Stimulated activated CD8-positive, alpha-beta memory T cell treated with anti-CD3 and anti-CD28 coated beads, Interleukin-12 subunit alpha, Interleukin-12 subunit beta, amount 100 ng/mL, for 24 hours (primary cell): ENCODE results near the gene DBET.
"Not testable (repeated sequence)": the region's sequence is repeated elsewhere in the genome, so short reads cannot be mapped to it uniquely, and the experiment has no call there.

Experiments used
- DNase-seq: peaks from one replicate; pipeline ENCODE4 v3.0.0-alpha.2; 2020; ENCODE audit errors: extremely low read depth

The DBET gene

DNA sequence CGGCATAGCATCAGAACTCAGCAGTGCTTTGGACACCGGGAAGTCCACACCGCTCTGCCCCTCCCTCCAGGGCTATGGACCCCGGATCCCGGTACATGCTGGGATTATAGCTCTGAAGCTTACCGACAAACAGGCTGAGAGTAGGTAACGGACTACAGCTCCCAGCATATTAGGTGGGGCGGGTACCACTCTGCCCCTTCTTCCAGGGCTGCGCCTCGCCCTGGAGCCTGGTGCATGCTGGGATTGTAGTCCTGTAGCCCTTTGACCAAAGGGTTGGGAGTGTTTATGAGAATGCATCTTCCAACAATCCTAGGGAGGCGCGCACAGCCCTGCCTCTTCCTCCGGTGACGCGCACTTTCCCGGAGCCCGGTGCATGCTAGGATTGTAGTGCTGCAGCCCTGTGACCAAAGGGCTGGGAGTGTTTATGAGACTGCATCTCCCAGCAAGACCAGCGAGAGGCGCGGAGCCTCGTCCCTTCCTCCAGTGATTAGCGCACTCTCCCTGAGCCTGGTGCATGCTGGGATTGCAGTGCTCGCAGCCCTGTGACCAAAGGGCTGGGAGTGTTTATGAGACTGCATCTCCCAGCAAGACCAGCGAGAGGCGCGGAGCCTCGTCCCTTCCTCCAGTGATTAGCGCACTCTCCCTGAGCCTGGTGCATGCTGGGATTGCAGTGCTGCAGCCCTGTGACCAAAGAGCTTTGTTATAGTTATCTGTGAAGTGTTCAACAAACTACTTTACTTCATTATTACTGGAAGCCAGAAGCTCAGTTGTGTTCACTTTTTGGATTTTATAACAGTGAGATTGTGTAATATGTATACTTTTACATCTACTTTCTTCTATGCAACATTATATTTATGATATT, 14.7 kb upstream of the DBET start:
- DNase-seq, result not testable (repeated sequence)

DNA sequence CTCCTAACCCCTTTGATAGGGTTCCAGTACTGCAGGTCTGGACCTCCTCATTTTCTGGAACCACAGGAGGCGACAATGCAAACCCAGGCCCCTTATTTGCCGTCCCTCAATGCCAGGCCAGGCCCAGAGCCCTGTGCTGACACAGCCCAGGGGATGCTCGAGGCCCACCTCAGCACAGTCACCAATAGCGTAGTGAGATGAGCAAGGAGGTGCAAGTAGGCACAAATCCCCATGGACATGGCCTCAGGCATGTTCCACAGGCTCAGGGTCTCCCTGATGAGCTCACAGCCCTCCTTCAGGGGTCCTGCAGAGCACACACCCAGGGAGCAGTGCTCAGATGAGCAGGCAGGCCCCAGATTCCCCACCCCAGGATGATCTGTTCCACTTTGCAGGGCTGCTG, 5.3 kb upstream of the DBET start:
- DNase-seq, result not testable (repeated sequence)

DNA sequence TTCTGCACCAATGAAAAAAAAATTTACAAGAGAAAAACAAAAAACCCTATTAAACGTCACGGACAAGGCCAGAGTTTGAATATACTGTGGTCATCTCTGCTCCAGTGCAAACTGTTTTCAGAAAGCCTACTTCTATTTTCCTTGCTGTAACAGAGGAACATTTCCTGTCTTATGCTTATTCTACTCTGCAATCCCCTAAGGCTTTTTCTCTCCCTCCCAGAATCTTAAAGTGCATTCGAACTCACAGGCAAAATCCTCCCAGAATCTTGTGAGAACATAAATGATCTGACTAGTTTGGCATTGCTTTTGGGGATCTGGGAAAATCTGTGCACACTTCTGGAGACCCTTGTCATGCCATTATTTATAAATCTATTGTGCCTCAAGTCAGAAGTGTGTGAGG, 503 bp downstream of the DBET start:
- not testable (repeated sequence) for DNase-seq

DNA sequence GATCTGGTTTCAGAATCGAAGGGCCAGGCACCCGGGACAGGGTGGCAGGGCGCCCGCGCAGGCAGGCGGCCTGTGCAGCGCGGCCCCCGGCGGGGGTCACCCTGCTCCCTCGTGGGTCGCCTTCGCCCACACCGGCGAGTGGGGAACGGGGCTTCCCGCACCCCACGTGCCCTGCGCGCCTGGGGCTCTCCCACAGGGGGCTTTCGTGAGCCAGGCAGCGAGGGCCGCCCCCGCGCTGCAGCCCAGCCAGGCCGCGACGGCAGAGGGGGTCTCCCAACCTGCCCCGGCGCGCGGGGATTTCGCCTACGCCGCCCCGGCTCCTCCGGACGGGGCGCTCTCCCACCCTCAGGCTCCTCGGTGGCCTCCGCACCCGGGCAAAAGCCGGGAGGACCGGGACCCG, 4.0 kb downstream of the DBET start:
- DNase-seq, result not testable (repeated sequence)

DNA sequence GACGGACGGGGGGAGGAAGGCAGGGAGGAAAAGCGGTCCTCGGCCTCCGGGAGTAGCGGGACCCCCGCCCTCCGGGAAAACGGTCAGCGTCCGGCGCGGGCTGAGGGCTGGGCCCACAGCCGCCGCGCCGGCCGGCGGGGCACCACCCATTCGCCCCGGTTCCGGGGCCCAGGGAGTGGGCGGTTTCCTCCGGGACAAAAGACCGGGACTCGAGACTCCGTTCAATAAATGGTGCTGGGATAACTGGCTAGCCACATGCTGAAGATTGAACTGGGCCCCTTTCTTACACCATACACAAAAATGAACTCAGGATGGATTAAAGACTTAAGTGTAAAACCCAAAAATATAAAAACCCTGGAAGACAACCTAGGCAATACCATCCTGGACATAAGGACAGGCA, 28.8 kb downstream of the DBET start:
- not testable (repeated sequence) for DNase-seq

DNA sequence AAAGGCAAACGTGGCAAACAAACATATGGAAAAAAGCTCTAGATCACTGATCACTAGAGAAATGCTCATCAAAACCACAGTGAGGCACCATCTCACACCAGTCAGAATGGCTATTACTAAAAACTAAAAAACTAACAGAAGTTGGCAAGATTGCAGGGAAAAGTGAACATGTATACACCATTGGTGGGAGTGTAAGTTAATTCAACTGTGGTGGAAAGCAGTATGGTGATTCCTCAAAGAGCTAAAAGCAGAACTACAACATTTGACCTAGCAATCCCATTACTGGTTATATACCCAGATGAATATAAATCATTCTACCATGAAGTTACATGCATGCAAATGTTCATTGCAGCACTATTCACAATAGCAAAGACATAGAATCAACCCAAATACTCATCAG, 29.7 kb downstream of the DBET start:
- DNase-seq, result not testable (repeated sequence)

DNA sequence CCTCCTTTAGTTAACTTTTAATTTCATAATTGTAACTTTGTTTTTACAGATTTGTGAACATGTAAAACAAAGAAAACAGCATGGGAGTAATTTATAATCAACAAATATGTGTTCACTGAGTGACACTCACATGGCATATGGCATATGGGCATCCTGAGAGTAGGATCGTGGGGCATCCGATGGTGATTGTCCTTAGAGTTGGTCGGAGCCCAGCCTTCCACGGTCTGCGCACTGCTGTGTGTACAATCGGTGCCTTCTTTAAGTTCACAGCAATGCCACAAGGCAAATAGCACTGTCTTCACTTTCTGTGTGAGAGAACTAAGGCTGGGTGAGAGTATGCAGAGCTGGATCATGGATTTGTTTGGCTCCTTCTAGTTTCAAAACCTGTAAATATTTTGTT, 31.0 kb downstream of the DBET start:
- not testable (repeated sequence) for DNase-seq

DNA sequence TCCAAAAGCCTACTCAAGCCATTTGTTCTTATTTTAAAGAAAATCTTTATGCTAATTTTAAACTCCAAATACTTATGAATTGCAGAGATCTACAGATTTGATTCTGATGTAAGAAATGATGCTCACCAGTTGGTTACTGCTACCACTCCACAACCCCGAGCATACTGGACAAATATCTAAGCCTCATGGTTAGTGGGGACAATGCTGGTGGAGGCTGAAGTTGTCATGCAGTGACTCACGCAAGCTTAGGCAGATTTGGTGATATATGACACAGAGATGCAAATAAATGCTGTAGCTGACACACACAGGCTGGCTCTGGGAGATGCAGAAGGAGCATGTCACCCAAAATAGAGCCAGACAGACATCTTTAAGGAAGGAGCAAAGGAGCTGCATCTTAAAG, 35.3 kb downstream of the DBET start:
- DNase-seq, result not testable (repeated sequence)

DNA sequence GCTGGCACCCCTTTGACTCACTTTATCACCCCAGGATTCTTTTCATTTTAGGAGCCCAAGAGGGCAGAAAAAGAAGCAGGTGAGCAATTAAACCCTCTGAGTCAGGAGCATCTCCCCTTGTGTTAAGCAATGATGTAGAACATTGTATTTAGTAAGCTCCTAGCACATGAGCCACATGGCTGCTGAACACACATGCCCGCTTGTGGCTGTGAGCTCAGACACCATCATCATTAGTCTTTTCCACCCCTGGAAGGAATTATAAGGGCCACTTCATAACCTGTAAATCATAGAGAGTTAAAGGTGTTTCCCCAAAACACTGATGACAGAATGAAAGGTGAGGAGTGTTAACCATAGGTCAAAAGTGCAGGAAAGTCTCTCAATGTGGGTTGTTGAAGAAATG, 37.2 kb downstream of the DBET start:
- DNase-seq, result not testable (repeated sequence)

DNA sequence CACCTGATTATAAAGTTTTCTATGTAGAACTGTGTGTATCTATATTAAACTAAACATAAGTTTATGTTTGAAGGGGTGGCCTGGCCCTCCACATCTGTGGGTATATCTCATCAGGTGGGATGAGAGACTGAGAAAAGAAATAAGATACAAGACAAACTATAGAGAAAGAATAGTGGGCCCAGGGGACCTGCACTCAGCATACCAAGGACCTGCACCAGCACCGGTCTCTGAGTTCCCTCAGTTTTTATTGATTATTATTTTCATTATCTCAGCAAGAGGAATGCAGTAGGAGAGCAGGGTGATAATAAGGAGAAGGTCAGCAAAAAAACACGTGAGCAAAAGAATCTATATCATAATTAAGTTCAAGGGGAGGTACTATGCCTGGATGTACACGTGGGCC, 41.9 kb downstream of the DBET start:
- not testable (repeated sequence) for DNase-seq

DNA sequence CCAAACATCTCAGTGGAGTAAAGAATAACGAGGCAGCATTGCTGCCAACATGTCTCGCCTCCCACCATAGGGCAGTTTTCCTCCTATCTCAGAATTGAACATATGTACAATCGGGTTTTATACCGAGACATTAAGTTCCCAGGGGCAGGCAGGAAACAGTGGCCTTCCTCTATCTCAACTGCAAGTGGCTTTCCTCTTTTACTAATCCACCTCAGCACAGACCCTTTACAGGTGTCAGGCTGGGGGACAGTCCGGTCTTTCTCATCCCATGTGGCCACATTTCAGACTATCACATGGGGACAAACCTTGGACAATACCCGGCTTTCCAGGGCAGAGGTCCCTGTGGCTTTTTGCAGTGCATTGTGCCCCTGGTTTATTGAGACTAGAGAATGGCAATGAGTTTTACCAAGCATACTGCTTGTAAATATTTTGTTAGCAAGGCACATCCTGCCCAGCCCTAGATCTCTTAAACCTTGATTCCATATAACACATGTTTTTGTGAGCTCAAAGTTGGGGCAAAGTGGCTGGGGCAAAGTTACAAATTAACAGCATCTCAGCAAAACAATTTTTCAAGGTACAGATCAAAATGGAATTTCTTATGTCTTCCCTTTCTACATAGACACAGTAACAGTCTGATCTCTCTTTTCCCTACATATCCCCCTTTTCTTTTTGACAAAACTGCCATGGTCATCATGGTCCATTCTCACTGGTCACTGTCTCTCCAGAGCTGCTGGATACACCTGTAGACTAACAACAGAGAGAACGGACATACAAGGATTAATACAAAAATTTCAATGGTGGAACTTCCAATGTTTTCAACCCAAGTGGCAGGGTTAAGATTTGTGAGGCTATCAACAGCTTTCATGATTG, 42.5 kb downstream of the DBET start:
- not testable (repeated sequence) for DNase-seq

DNA sequence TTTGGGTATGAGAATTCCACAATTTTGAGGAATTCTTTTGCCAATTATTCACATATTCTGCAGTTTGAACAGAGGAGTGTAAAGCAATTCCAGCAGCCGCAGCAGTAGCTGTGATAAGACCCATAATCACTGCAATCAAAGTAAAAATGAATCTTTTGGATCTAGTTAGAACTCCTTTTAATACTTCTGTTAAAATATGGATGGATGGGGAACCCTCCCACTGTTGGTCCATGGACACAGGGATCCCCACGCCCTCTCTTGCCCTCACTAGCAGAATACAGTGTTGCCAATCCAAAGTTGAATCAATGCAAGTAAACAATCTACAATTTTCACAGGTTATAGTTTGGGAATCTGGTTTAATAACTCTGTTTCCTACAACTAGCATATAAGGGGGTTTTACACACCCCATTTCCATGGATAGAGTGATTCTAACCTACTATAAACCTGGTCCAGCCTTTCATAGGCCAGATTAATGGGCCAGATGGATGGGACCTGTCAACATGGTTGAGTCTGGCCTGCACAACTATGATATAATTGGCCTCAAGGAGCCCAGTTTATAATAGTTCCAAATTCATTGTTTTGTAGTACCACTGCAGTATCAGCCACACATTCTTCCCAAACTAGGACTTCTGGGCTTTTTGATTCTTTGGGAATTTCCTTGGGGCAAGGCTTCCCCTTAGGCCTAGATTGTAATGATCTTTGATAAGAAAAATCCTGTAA, 43.6 kb downstream of the DBET start:
- not testable (repeated sequence) for DNase-seq

DNA sequence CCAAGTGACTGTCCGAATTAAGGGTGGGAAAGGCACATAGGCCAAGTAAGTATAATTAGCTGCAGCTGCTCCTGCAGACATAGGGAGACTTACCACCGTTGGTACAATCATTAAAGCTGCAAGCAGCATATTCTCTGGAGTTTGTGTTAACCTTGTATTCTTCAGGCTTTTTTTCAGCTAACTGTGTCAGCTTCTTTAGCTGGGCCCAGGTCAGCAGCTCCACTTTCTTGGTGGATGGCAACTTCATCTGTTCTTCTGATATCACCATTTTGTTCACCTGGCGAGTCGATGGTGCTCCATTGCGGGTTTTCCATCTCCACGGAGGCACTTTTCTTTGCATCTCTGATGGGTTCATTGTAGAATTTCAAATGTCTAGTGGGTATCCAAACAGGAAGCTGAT, 44.5 kb downstream of the DBET start:
- not testable (repeated sequence) for DNase-seq

DNA sequence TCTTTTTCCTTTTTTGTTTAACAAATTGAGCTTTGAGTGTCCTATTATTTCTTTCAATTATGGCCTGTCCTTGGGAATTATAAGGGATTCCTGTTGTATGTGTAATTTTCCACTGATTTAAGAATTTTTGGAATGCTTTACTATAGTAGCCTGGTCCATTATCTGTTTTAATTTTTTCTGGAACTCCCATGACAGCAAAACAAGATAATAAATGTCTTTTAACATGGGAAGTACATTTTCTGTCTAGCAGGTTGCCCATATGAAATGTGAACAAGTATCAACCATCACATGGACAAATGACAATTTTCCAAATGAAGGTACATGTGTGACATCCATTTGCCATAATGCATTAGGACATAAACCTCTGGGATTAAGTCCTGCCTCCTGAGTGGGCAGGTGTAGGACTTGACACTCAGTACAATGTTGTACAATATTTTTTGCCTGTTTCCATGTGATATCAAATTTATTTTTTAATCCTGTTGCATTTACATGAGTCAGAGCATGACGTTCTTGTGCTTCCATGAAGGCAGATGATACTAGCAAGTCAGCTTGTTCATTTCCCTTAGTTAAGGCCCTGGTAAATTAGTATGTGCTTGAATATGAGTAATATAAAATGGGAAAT, 45.2 kb downstream of the DBET start:
- DNase-seq, result not testable (repeated sequence)

DNA sequence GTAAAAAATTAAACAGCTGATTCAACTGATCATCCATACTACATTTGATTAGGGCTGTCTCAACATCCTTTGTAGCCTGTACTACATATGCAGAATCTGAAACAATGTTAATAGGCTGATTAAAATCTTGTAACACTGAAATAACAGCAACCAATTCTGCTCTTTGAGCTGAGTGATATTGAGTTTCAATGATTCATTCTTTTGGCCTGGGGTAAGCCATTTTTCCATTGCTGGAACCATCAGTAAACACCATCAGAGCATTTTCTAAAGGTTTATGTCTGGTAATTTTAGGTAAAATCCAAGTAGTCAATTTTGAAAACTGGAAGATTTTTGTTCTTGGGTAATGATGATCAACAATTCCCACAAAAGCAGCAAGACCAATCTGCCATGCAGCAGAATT, 45.7 kb downstream of the DBET start:
- not testable (repeated sequence) for DNase-seq

DNA sequence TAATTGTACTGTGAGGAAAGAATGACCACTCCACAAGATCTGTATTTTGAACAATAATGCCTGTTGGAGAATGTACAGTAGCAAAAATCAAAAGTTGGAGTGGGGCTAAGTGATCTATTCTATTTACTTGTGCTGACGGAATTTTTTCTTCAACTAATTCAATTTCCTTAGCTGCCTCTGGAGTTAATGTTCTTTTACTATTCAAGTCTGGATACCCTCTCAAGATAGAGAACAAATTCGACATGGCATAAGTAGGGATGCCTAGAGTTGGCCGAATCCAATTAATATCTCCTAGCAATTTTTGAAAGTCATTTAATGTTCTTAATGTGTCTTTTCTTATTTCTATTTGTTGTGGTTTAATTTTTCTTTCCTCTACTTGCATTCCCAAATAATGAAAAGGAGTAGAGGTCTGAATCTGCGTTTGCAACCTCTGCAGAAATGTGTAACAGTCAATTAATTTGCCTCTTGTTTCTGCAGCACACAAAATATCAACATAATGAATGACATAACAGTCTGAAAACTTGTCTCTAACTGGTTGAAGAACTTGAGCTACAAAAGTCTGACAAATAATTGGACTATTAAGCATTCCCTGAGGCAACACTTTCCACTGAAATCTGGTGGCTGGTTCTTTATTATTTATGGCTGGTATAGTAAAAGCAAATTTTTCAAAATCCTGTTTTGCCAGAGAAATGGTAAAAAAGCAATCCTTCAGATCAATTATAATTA, 46.4 kb downstream of the DBET start:
- not testable (repeated sequence) for DNase-seq

DNA sequence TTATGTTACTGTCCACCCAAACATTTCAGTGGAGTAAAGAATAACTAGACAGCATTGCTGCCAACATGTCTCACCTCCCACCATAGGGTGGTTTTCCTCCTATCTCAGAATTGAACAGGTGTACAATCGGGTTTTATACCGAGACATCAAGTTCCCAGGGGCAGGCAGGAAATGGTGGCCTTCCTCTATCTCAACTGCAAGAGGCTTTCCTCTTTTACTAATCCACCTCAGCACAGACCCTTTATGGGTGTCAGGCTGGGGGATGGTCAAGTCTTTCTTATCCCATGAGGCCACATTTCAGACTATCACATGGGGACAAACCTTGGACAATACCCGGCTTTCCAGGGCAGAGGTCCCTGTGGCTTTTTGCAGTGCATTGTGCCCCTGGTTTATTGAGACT, 48.6 kb downstream of the DBET start:
- not testable (repeated sequence) for DNase-seq

DNA sequence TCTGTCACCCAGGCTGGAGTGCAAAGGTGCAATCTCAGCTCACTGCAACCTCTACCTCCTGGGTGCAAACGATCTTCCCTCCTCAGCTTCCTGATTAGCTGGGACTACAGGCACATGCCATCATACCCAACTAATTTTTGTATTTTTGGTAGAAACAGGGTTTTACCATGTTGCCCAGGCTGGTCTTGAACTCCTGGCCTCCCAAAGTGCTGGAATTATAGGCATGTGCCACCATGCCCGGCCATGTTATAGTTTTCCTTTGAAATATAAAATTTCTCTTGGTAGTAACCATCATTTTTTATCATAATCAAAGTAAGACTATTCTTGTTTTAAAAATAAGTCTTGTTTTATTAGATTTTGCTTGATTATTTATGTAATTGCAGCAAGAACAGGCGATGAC, 50.7 kb downstream of the DBET start:
- DNase-seq, result not testable (repeated sequence)
